ENCODE results near the gene ISCA2.

DNA sequence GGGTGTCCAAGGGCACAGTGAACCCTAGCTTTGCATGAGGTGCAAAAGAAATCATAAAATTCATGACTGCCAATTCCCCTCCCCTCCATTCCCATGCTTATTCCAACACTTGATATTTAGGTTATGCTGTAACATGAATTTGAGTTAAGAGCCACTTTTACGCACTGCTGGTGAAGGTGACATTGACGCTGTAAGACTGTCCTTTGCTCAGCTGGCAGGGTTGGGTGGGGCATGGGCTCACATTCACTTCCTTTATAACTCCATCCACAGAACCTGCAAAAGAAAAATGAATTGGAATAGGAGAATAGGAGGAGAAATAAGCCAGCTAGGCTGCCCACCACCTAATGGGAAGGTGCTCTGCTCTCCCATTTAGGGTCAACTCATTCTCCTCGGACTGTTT lies 7.4 kb upstream of the ISCA2 start:
- TF ChIP-seq, protein P1, sequence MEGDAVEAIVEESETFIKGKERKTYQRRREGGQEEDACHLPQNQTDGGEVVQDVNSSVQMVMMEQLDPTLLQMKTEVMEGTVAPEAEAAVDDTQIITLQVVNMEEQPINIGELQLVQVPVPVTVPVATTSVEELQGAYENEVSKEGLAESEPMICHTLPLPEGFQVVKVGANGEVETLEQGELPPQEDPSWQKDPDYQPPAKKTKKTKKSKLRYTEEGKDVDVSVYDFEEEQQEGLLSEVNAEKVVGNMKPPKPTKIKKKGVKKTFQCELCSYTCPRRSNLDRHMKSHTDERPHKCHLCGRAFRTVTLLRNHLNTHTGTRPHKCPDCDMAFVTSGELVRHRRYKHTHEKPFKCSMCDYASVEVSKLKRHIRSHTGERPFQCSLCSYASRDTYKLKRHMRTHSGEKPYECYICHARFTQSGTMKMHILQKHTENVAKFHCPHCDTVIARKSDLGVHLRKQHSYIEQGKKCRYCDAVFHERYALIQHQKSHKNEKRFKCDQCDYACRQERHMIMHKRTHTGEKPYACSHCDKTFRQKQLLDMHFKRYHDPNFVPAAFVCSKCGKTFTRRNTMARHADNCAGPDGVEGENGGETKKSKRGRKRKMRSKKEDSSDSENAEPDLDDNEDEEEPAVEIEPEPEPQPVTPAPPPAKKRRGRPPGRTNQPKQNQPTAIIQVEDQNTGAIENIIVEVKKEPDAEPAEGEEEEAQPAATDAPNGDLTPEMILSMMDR (IDR thresholded peaks at IDR 0.05) = no peak
- TF ChIP-seq EZH2 (IDR thresholded peaks at IDR 0.05; ENCODE audit: borderline replicate concordance, insufficient read depth, low read depth, low read length, poor library complexity, severe bottlenecking) = no peak
